GM19372 (cell line): ENCODE data around the gene CAMKK2.
A peak's percentile ranks its signal among the peaks of the same experiment; 100 is the strongest.
"Not testable (repeated sequence)": the region's sequence is repeated elsewhere in the genome, so short reads cannot be mapped to it uniquely, and the experiment has no call there.

Experiments
- ATAC-seq: cut with Tn5 transposase; IDR thresholded peaks from one replicate; pipeline ENCODE4 v1.9.1; 2021; ENCODE audit warnings: mild to moderate bottlenecking, low read depth, moderate library complexity; ENCODE audit not compliant: unreplicated experiment

CAMKK2 gene

GRCh38 chr12:121299662-121300061 is 3.2 kb upstream of the CAMKK2 start:
- no peak for ATAC-seq

DNA sequence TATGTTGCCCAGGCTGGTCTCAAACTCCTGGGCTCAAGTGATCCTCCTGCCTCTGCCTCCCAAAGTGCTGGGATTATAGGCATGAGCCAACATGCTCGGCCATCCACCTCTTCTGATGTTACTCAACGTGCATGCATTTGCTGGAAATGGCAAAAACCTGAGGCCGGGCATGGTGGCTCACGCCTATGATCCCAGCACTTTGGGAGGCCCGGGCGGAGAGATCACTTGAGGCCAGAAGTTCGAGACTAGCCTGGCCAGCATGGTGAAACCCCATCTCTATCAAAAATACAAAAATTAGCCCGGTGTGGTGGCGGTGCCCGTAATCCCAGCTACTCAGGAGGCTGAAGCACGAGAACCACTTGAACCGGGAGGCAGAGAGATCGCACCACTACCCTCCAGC is 1.9 kb upstream of the CAMKK2 start:
- ATAC-seq = not testable (repeated sequence)

DNA sequence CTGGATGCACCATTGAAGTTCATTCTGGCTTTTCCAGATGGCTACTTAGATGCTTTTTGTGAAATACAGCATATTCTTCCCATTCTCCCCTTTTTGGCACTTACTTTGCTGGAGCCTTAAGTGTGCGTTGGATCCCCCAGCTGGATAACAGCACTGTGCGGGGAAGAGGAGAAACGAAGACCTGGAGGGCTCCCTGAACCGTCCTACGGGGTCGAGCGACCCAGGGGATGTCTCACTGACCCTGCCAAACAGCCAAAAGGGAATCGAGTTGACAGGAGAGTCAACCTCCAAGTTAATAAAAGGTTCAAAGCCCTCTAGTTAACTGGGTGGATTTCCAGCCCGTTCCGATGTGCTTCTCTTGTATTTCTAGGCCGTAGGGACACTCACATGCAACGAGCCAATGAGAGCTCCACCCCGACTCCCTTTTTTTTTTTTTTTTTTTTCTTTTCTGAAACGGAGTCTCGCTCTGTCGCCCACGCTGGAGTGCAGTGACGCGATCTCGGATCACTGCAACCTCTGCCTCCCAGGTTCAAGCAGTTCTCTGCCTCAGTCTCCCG is 1.0 kb upstream of the CAMKK2 start:
- ATAC-seq = no peak

GRCh38 chr12:121295746-121296617 is 527 bp downstream of the CAMKK2 start:
- ATAC-seq = peak; percentile 26

DNA sequence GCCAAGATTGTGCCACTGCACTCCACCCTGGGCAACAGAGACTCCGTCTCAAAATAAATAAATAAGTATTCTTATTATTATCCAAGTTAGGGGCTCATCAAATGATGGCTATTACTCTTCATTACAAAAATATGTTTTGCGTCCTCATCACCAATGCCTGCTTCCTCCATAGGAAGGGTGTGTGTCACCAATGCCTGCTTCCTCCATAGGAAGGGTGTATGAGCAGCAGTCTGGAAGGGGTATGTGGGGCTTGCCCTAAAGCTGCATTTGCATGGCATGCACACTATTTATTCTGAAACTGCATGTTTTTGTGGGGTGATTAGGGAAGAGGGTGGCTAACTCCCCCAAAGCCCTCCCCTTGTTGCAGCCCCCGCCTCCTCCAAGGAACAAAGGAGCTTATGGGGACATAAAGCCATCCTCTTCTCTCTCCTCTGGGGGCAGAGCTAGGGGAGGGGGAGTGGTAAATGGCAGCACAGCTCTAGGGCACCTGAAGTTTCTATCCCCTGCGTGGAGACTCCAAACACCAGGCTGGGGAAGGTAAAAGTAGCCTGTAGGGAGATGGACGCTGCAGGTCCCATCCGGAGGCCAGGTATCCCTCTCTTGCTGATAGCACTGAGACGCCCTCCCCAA is 1.3 kb downstream of the CAMKK2 start:
- ATAC-seq = no peak

- ATAC-seq = no peak
These were observed 2.2 kb downstream of the CAMKK2 start for GRCh38 chr12:121294151-121294889.

DNA sequence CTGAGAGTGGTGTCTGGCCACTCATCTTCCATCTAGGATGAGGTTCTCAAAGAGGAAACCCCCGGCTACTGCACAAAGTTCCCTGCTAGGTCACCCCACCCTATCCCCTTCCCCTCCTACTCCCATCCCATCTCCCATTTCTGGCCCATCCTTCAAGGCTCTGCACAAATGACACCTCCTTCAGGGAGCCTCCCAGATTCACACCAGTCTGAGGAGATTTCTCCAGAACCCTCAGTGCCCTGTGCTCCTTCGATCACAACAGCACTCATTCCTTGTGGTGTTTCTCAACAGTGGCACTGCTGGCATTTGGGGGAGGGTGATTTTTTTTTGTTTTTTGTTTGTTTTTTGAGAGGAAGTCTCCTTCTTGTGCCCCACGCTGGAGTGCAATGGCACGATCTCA is 2.9 kb downstream of the CAMKK2 start:
- ATAC-seq = no peak

DNA sequence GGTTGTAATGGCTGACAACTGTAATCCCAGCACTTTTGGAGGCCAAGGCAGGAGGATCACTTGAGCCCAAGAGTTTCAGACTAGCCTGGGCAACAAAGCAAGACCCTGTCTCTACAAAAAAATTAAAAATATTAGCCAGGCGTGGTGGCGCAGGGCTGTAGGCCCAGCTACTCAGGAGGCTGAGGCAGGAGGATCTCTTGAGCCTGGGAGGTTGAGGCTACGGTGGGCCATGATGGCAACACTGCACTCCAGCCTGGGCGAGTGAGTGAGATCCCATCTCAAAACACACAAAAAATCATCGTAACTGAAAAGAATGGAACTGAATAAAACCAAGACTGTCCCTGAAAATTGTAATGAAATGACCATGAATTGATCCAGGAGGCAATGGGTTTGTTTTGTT is 6.1 kb downstream of the CAMKK2 start:
- ATAC-seq = no peak

DNA sequence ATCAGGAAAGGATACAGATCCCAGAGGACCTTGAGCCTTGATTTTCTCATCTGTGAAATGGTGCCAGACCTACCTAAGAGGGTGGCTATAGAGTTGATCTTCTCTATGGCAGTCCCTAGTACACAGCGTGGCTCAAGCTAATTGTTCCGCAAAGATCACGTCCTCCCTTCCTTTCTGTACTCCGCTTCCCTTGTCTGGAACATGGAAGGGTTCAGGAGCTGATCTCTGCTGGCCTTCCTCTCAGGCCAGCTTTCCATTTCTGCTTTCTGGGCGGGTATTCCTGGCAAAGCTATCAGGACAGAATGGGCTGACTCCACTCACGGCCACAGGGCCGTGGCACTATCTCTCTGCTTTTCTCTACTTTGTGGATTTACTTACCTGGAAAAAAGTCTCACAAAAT is 6.5 kb downstream of the CAMKK2 start:
- ATAC-seq = no peak

DNA sequence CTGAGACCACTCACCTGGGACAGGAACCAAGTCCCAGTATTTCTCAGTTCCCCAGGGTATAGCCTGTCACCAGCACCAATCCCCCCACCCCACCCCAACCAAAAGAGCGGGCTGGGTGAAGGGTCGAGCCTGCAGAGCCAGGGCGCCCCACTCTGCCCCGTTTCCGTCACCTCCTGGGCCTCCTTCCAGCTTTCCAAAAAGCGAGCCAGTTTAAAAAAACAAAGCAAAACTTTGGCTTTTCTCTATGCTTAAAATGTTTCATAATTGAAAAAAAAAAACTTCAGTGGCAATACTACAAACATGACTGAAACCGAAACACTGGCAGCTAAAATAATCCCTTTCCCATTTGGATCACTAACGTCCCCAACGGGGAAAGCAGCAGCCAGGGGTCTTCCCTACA is 7.5 kb downstream of the CAMKK2 start:
- ATAC-seq = no peak

- no peak for ATAC-seq
These were observed 8.2 kb downstream of the CAMKK2 start for GRCh38 chr12:121288158-121288845.

DNA sequence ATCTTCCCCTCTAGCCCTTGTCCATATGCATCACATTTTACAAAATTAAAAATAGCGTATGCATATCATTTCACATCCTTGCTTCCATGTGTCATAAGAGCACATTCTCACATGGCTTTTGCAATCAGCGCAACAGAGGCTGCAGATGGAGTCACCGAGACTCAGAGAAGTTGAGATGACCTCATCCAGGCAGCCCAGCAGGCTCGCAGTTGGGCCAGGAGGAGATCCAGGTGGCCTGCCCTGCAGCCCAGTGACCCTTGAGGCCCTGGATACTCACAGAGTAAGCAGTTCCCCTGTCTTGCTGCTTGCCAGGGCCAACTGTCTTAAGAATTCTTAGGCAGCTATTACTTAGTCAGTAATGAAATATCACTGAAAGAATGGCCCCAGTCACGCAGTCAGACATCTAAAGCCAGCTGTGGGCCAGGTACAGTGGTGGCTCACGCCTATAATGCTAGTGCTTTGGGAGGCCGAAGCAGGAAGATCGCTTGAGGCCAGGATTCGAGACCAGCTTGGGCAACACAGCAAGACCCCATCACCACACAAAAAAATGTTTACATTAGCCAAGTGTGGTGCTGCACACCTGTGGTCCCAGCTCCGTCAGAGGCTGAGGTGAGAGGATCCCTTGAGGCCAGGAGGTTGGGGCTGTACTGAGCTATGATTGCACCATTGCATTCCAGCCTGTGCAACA is 9.1 kb downstream of the CAMKK2 start:
- no peak for ATAC-seq

DNA sequence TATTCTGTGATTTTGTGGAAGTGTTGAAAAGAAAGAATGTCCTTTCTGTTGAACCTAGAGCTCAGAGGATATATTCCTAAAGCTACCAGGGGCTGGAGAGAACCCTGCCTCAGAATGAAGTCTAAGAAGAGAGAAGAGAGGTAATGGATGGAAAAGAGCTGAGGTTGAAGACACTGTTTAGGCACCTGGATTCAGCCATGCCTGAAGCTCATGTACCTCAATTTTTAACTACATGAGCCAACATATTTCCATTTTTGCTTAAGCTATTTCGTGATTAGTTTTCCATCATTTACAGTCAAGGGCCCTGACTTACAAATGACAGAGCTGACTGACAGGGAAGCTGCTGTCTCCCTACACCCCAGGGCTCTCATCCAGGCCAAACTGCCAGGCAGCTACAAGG is 10.7 kb downstream of the CAMKK2 start:
- ATAC-seq = no peak

DNA sequence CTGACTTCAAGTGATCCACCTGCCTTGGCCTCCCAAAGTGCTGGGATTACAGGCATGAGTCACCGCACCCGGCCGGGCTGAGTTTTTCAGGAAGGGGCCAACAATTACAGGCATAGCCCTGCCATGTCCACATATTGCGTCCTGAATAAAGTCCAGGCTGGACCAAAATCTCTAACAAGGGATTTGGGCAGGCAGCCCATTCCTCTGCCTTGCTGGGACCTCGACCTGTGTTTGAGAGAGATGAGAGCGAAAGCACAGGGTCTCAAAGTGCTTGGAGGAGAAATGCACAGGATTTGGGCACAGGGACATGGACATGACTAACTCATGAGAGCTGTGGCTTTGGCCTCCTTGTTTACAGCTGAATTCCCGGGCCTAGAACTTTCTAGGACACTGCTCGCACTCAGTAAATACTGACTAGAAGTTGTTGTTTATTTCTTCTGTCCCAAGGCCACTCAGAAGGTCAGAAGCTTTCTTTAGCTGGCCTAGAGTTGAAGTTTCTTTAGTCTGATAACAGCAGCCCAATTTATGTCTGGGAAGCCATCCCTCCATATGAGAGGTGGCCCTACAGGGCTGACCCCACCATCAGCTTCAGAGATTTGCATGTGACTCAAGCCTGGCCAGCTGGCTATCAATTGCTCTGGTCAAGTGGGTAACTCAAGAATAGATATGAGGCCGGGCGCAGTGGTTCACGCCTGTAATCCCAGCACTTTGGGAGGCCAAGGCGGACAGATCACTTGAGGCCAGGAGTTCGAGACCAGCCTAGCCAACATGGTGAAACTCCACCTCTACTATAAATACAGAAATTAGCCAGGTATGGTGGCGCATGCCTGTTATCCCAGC is 11.7 kb downstream of the CAMKK2 start:
- ATAC-seq = no peak

- no peak for ATAC-seq
These were observed 12.7 kb downstream of the CAMKK2 start for GRCh38 chr12:121283841-121284240.

DNA sequence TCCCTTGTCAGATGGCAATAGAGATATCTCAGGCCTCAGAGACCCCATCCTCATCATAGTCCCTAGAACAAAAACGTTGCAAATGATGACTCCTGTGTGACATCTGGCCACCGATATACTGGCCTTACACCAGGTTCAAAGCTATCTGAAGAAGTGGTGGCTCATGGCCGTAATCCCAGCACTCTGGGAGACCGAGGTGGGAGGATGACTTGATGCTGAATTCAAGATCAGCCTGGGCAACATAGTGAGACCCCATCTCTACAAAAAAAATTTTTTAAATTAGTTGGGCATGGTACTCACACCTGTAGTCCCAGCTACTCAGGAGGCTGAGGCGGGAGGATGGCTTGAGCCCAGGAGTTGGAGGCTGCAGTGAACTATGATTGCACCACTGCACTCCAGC is 13.1 kb downstream of the CAMKK2 start:
- ATAC-seq = no peak

GRCh38 chr12:121282910-121283309 is 13.6 kb downstream of the CAMKK2 start:
- not testable (repeated sequence) for ATAC-seq

- ATAC-seq = no peak
These were observed 14.3 kb downstream of the CAMKK2 start for GRCh38 chr12:121282072-121282742.
